Vagina (tissue), 2 donors: Measurements from ENCODE around the gene MAGOHB.

Experiments used
- POLR2A ChIP-seq, 2 donors: fragments of 450-650 bp; IDR thresholded peaks; one replicate each; pipeline ENCODE4 v1.6.1; 2017; ENCODE audit warnings: antibody characterized with exemption in 2 of 2, mild to moderate bottlenecking in 2 of 2, moderate library complexity in 2 of 2
- POLR2AphosphoS5 ChIP-seq, 2 donors: sonication (generic); formaldehyde crosslinking; IDR thresholded peaks; one replicate each; pipeline ENCODE4 v1.9.0; 2017; ENCODE audit warnings: antibody characterized with exemption in 2 of 2, mild to moderate bottlenecking in 2 of 2, low read depth in 1 of 2; ENCODE audit not compliant: insufficient read depth in 1 of 2
- TF ChIP-seq, protein P1 (sequence below), 3 experiments: fragments of 450-650 bp in 2 of 3; fragments of 200-600 bp in 1 of 3; sonication (generic) in 1 of 3; IDR thresholded peaks; one replicate each; pipeline ENCODE4 v1.5.1; 2017 to 2019; ENCODE audit warnings: antibody characterized with exemption in 3 of 3, mild to moderate bottlenecking in 2 of 3, moderate library complexity in 2 of 3

DNA sequence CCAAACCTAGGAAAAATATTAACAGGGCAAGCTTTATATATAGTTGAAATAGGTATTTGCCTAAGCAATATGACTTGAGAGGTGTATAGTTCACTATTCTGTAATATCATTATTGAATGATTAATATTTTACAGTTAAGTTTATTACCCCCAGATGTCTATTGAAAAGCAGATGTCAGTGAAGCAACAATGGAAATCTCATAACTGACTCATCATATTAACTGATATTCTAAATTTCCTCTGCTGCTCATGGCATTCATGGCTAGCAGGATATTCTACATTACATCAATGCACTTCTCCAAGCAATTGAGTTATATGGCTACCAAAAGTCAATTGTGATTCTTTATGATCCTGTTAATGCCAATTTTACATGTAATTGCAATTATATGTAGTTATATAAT lies 9.7 kb upstream of the MAGOHB start:
- TF ChIP-seq, protein P1, sequence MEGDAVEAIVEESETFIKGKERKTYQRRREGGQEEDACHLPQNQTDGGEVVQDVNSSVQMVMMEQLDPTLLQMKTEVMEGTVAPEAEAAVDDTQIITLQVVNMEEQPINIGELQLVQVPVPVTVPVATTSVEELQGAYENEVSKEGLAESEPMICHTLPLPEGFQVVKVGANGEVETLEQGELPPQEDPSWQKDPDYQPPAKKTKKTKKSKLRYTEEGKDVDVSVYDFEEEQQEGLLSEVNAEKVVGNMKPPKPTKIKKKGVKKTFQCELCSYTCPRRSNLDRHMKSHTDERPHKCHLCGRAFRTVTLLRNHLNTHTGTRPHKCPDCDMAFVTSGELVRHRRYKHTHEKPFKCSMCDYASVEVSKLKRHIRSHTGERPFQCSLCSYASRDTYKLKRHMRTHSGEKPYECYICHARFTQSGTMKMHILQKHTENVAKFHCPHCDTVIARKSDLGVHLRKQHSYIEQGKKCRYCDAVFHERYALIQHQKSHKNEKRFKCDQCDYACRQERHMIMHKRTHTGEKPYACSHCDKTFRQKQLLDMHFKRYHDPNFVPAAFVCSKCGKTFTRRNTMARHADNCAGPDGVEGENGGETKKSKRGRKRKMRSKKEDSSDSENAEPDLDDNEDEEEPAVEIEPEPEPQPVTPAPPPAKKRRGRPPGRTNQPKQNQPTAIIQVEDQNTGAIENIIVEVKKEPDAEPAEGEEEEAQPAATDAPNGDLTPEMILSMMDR (IDR thresholded peaks at IDR 0.05) = no peak
- TF ChIP-seq POLR2A (IDR thresholded peaks at IDR 0.05) (no peak), POLR2AphosphoS5 (IDR thresholded peaks at IDR 0.05; ENCODE audit: insufficient read depth in 1 of 2, low read depth in 1 of 2) (no peak)
